ENCODE results near the gene RPL13A. TPM values are rescaled to one million over a fixed set of nuclear protein-coding genes. Genes with fewer than 3 reads are reported as not detected.
A peak's percentile ranks its signal among the peaks of the same experiment; 100 is the strongest.

The RPL13A gene
- total and polyA plus RNA-seq, 9 of the 15 experiments (the other 6 are each of a cell fraction or from before 2014, with no cell fraction given): 1,744 to 5,482 (median 2,949) TPM

DNA sequence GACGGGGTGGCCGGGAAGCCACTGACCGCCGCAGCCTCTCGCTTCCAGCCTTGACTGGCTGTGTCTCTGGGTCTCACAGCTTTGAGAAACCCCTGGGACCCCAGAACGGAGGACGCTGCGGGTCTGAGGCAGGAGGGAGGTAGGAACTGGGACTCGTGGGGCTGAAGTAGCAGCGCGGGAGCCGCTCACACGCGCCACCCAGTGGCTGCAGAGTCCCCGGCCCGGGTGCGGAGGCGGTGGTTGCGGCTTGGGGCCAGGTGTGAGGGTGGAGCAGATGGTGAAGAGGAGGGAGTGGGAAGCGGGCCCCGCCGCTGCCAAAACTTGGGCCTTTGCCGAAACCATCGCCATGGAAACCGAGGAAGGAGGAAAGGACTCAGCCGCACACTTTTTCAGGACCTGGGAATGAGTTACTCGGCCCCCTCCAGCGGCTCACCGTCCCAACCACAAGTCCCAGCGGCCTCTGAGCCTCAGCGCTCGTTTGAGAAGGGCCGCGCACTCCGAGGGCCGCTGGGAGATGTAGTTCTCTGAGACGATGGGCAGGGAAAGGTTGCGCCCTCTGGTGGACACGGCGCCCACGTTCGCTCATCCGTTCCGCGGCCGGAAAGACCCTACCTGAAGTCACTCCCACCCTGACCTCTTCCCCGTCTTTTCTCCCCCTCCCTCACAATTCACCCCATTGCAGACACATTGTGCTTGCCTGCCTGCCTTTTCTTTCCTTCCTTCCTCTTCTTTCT is 43.9 kb upstream of the RPL13A start (continued):
- TF ChIP-seq, protein P1, sequence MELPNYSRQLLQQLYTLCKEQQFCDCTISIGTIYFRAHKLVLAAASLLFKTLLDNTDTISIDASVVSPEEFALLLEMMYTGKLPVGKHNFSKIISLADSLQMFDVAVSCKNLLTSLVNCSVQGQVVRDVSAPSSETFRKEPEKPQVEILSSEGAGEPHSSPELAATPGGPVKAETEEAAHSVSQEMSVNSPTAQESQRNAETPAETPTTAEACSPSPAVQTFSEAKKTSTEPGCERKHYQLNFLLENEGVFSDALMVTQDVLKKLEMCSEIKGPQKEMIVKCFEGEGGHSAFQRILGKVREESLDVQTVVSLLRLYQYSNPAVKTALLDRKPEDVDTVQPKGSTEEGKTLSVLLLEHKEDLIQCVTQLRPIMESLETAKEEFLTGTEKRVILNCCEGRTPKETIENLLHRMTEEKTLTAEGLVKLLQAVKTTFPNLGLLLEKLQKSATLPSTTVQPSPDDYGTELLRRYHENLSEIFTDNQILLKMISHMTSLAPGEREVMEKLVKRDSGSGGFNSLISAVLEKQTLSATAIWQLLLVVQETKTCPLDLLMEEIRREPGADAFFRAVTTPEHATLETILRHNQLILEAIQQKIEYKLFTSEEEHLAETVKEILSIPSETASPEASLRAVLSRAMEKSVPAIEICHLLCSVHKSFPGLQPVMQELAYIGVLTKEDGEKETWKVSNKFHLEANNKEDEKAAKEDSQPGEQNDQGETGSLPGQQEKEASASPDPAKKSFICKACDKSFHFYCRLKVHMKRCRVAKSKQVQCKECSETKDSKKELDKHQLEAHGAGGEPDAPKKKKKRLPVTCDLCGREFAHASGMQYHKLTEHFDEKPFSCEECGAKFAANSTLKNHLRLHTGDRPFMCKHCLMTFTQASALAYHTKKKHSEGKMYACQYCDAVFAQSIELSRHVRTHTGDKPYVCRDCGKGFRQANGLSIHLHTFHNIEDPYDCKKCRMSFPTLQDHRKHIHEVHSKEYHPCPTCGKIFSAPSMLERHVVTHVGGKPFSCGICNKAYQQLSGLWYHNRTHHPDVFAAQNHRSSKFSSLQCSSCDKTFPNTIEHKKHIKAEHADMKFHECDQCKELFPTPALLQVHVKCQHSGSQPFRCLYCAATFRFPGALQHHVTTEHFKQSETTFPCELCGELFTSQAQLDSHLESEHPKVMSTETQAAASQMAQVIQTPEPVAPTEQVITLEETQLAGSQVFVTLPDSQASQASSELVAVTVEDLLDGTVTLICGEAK (IDR thresholded peaks at IDR 0.05): peak; percentile 74; the same call in 1 of the 2 replicates
- TF ChIP-seq, protein P1 (CRISPR knock-in tag; IDR thresholded peaks at IDR 0.05): no peak
- TF ChIP-seq, protein P2, sequence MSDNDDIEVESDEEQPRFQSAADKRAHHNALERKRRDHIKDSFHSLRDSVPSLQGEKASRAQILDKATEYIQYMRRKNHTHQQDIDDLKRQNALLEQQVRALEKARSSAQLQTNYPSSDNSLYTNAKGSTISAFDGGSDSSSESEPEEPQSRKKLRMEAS (CRISPR knock-in tag; IDR thresholded peaks at IDR 0.05): peak; percentile 84
- TF ChIP-seq BCL6 (CRISPR knock-in tag; IDR thresholded peaks at IDR 0.05) (peak; percentile 30; the same call in 1 of the 2 replicates), NR2C1 (IDR thresholded peaks at IDR 0.05) (peak; percentile 70), NR2C1 (tag; IDR thresholded peaks at IDR 0.05) (peak; percentile 83), ZNF408 (CRISPR knock-in tag; IDR thresholded peaks at IDR 0.05; ENCODE audit: low read depth) (no peak), TARDBP (IDR thresholded peaks at IDR 0.05) (peak; percentile 83), GATAD2A (IDR thresholded peaks at IDR 0.05) (peak; percentile 60; the same call in 1 of the 2 replicates), RNF2 (IDR thresholded peaks at IDR 0.05) (peak; percentile 69), ILF3 (IDR thresholded peaks at IDR 0.05; ENCODE audit: borderline replicate concordance) (no peak), PRPF4 (IDR thresholded peaks at IDR 0.05; ENCODE audit: insufficient read depth, low read depth, low read length, poor library complexity, severe bottlenecking) (no peak), ESRRA (IDR thresholded peaks at IDR 0.05; ENCODE audit: borderline replicate concordance, low read depth) (peak; percentile 69; the same call in 1 of the 2 replicates), SMARCB1 (IDR thresholded peaks at IDR 0.05; ENCODE audit: insufficient read length, low read depth) (no peak), ELF2 (CRISPR knock-in tag; IDR thresholded peaks at IDR 0.05) (peak; percentile 53; the same call in 1 of the 2 replicates)
- TF ChIP-seq, protein P3, sequence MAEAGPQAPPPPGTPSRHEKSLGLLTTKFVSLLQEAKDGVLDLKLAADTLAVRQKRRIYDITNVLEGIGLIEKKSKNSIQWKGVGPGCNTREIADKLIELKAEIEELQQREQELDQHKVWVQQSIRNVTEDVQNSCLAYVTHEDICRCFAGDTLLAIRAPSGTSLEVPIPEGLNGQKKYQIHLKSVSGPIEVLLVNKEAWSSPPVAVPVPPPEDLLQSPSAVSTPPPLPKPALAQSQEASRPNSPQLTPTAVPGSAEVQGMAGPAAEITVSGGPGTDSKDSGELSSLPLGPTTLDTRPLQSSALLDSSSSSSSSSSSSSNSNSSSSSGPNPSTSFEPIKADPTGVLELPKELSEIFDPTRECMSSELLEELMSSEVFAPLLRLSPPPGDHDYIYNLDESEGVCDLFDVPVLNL (CRISPR knock-in tag; IDR thresholded peaks at IDR 0.05; ENCODE audit: low read depth): peak; percentile 41; the same call in 1 of the 2 replicates
- TF ChIP-seq, protein P4, sequence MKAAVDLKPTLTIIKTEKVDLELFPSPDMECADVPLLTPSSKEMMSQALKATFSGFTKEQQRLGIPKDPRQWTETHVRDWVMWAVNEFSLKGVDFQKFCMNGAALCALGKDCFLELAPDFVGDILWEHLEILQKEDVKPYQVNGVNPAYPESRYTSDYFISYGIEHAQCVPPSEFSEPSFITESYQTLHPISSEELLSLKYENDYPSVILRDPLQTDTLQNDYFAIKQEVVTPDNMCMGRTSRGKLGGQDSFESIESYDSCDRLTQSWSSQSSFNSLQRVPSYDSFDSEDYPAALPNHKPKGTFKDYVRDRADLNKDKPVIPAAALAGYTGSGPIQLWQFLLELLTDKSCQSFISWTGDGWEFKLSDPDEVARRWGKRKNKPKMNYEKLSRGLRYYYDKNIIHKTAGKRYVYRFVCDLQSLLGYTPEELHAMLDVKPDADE (conservative IDR thresholded peaks at IDR 0.05; ENCODE audit: control insufficient read depth, low read depth, low read length): peak; percentile 98
